HG03558 (cell line): ENCODE measurements around the gene PAM.

Experiments
- ATAC-seq: cut with Tn5 transposase; IDR thresholded peaks from one replicate; pipeline ENCODE4 v1.9.1; 2021; ENCODE audit warnings: moderate number of reproducible peaks; ENCODE audit not compliant: unreplicated experiment; ENCODE audit errors: extremely low read depth

PAM gene

GRCh38 chr5:102853680-102854079 lies 98.6 kb downstream of the PAM start:
- ATAC-seq = no peak

- ATAC-seq = no peak
These were observed 100.7 kb downstream of the PAM start for GRCh38 chr5:102855681-102856388.

DNA sequence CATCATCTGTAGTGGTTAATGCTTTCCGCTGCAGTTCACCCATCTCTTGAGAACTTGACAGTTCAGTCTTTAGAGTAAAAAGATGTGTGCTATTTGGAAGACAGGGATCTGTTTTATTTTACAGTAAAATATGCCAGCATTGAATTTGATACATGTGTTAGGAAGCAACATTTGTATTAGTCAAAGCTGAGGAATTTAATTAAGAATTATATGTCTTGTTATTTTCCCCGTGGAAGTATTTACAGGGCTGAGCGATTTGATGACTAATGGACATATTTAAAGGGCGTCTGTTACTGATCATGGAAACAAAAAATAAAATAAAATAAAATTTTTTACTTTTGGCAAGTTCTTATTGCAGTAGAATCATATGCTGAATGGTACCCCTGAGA lies 101.3 kb downstream of the PAM start:
- no peak for ATAC-seq

GRCh38 chr5:102857076-102857818 lies 102.1 kb downstream of the PAM start:
- no peak for ATAC-seq

- ATAC-seq = no peak
These were observed 103.1 kb downstream of the PAM start for GRCh38 chr5:102858221-102858620.

DNA sequence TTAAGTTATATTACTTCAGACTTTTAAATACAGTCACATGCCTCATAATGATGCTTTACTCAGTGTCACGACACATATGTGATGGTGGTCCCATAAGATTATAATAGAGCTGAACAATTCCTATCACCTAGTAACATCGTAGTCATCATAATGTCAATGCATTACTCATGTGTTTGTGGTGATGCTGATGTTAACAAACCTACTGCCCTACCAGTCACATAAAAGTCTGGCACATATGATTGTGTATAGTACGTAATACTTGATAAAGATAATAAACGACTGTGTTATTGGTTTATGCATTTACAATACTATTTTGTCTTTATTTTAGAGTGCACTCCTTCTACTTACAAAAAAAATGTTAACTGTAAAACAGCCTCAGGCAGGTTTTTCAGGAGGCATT lies 103.7 kb downstream of the PAM start:
- ATAC-seq = no peak

DNA sequence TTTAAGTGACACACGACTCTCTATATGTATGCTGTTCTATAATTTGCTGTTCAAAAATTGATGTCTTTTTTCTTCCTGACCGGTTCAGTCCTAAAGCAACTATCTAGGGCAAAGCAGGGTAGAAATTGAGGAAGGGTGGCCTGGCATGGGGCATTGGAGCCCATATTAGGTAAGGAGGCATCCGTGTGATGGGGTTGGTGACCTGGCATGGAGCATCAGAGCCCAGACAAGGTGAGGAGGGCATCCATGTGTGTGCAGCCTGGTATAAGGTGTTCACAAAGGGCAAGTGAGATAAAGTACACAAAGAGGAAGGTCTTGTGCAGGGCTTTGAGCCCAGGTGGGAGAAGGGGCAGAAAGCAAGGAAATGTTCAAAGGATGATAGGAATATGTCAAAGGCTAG lies 104.9 kb downstream of the PAM start:
- no peak for ATAC-seq

DNA sequence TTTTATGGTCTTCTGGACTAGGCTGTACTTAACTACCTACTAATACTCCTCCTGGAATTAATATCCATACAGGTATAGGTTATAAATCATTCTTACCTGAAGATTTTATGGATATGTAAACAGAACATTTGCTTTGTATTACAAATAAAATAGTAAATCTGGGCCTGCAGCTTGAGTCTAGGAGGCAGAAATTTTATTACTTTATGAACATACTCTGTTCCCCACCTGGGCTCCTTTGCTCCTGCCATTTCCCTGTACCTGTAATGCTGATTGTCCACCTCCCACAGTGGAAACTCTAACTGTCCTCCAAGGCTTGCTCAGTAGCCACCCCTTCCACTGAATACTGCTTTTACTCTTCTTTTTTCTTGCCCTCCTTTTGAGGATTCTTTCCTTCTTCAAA lies 108.0 kb downstream of the PAM start:
- no peak for ATAC-seq

DNA sequence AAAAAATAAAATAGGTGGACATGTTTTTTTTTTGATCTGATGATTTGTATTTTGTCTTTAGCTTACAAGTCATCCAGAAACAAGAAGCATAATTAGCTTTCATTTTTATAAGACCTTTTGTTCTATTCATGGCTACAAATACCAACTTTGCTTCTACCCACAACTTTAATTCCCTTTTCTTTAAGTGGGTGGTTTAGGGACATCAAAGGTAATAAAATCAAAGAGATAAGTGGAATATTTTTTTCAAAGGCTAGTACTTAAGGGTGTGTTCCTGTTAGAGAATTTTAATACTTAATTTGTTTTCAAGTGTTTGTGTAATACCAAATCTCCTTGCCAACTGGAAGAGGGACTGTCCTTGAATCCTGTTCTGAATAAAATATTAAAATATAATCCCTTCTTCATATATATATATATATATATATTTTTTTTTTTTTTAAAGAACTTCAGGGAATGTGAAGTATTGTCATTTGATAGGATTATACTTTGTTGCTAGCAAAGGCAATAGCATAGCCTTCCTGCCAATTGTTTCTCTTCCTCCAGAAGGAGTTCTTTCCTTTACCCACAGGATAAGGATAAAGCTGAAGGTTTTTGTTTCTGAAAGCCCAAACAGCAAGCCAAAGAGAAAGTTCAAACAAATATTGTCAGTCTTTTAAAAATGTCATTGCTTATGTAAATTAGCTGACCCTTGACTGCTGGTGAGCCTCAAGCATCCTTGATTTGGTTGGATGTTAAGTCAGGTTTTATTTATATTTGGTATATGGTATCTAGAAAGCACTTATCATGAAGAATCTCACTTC lies 108.9 kb downstream of the PAM start:
- no peak for ATAC-seq

GRCh38 chr5:102865171-102865509 lies 110.0 kb downstream of the PAM start:
- ATAC-seq = no peak

DNA sequence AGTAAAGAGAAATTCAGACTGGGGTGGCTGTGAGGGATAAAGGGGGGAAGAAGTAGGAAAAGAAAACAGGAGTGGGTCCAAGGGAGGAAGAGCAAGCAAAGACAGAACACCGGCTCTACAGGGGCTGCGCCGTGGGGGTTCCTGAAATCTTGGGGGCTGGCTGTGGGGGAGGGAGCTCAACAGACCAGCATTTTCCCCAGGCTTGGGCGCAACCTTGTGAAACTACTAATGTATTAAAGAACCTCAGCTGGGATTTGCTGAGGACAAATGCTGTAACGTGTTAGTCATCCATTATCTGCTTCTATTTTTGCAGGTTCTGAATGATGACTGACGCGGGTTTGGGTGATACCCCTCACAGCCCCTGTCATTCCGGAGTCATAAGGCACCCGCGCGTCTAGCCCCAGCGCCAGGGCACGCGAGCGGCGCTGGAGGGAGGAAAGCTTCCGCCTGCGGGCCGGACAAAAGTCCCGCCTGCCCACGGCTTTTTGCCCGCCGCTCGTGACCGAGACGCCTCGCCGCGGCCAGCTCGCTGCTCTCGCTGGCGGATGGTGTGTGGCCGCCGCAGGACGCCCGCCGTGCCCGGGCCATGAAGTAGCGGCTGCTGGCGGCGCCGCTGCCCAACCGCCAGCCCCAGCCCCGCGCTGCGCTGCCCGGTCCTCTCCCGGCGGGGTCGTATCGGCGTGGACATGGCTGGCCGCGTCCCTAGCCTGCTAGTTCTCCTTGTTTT lies 110.6 kb downstream of the PAM start:
- ATAC-seq = no peak

DNA sequence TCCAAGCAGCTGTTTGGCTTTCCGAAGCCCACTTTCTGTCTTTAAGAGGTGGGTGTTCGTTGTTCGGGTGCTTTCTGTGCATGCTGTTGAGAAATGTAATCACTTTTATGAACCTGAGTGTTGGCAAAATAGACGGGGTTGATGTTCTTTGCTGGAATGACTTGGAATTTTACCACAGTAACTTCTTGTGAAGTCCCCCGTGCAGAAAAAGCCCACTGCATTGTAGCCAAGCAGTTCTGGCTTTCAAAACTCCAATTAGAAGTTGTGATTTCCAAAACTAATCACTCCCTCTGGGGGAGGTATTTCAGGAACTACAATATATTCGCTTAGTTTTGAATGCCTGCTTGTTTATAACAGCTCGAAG lies 111.1 kb downstream of the PAM start:
- ATAC-seq = no peak

- no peak for ATAC-seq
These were observed 113.0 kb downstream of the PAM start for GRCh38 chr5:102867992-102868662.

DNA sequence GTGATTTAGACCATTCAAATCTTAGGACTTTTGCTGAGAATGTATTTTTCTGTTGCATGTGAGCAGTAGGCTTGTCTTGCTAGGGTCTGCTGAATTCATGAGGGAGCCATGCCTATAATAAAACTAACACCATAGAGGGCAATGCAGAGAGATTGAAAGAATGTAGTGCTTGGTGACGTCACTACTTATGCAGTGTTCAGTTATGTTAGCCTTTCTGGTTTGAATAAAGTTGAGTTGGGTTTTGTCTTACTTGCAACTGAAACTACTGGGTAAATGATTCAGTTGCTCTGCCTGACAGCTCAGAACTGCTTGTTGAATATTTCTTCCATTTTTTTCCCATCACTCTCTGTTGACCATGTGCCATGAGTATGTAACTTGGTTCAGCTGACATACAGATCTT lies 114.1 kb downstream of the PAM start:
- no peak for ATAC-seq

DNA sequence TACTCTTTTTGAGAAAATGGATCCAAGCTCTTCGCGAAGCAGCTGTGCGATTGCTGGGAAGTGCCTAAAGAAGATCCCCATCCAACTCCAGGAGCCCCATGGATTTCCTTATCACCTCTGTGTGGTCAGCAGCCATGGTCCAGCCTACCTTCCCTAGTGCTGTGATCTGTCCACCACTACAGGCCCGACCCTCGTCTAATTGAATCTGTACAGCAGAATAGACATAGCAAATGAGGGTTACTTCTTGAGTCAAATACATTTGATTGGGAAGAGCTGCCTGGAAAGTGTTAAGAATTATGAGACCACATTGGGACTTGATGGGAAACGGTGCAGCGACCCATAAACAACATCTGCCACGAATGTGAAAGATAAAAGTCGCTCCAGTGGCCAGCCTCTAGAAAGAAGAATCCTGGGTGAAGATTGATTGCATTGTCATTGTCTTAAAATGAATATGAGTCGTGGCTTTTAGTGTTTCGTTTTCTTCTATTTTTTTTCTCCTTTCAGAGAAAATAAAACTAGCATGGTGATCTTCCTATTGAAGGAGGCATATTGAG lies 118.4 kb downstream of the PAM start:
- ATAC-seq = no peak

DNA sequence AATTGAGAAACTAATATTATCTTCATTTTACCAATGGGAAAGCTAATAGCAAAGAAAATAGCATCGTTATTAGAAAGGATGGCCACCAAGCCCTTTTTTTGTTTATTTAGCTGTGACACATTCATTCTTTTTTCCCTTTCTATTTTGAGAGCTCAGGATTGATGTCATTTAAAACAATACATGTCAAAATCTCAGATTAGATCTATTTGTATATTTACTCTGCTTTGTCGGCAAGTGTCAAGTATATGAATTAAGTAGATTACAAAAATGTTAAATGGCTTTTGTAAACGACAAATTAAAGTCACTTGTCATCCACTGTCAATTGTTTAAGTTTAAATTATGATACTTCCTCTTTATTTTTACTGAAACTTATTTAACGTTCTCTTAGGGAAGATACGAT lies 118.9 kb downstream of the PAM start:
- no peak for ATAC-seq

GRCh38 chr5:102875721-102876123 lies 120.6 kb downstream of the PAM start:
- ATAC-seq = no peak

- no peak for ATAC-seq
These were observed 121.5 kb downstream of the PAM start for GRCh38 chr5:102876610-102877009.

DNA sequence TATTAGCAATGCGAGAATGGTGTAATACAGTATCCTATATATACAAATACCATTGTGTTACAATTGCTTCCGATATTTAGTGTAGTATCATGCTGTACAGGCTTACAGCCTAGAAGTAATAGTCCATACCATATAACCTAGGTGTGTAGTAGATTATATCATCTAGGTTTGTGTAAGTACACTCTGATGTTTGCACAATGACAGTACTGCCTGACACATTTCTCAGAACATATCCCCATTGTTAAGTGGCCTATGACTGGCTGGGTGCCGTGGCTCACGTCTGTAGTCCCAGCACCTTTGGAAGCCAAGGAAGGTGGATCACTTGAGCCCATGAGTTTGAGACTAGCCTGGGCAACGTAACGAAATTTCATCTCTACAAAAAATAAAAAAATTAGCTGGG lies 124.6 kb downstream of the PAM start:
- ATAC-seq = no peak

- no peak for ATAC-seq
These were observed 131.5 kb downstream of the PAM start for GRCh38 chr5:102886586-102886985.
